Measurements from ENCODE around the gene SERPINA12.

Gene SERPINA12, protein sequence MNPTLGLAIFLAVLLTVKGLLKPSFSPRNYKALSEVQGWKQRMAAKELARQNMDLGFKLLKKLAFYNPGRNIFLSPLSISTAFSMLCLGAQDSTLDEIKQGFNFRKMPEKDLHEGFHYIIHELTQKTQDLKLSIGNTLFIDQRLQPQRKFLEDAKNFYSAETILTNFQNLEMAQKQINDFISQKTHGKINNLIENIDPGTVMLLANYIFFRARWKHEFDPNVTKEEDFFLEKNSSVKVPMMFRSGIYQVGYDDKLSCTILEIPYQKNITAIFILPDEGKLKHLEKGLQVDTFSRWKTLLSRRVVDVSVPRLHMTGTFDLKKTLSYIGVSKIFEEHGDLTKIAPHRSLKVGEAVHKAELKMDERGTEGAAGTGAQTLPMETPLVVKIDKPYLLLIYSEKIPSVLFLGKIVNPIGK

DNA sequence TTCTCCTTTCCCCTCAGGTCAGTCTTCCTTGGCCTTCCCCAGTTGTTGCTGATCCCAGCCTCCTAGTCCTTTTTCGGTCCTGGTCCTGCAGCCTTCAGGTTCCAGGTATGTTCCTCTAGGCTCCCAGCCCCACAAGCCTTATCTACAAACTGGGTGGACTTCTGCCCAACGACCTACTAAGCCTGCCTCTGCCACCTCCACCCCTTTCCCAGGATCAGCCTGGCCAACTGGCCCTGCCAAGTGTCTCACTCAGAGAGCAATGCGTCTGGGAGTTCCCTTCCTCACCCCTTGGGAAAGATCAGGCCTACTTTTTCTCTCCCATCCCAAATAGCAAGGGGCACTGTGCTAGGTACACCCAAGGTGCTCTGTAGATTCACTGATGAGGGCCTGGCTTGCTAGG, at the start of gene SERPINA12:
Gene SERPINA12, minus strand, starts transcription at position 114 of the 400 bp plus-strand sequence. CDS start 11,072 bp downstream, outside the sequence.
- DNase-seq: no peak

DNA sequence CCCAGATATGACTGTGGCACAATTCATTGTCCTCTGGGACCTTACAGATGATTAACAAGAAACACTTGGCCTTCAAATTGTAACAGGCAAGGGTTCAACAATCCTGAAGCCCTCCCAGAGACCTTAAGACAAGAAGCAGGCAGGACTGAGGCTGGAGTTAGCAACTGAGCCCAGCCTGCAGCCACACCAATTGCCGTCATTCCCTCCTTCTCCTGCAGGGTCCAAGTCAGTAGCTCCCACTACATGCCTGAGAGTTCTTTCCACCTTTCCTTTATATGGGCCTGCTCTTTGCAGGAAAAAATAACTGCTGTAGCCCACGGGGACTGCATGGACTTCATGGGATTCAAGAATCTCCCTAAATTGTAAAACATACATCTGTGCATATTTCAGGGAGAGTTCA, 49.6 kb upstream of the SERPINA12 start:
- no peak for DNase-seq

DNA sequence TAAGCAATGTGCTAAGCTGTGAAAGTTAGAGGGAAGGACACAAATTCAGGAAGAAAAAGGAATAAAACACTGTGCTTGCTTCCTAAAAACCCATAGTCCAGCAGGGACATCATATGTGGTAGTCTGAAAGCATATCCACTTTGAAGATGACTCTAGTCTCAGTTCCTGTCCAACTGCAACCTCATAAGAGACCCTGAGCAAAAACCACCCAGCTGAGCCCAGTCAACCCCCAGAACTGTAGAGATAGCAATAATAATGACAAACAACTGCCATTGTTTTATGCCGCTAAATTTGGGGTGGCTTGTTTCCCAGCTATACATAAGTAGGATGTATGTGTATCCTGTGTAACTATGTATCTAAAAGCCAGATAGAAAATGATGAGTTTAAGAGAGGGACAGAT, 48.1 kb upstream of the SERPINA12 start:
- DNase-seq: no peak

DNA sequence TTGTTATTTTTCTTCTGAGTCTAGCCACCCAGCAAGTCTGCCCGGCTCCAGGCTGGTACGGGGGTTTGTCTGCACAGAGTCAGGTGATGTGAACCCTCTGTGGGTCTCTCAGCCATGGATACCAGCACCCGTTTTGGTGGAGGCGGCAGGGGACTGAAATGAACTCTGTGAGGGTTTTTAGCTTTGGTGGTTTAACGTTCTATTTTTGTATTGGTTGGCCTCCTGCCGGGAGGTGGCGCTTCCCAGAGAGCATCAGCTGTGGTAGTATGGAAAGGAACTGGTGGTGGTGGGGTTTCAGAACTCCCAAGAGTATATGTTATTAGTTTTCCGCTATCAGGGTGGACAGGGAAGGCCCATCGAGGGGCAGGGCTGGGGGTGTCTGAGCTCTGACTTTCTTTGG, 46.7 kb upstream of the SERPINA12 start:
- no peak for DNase-seq

DNA sequence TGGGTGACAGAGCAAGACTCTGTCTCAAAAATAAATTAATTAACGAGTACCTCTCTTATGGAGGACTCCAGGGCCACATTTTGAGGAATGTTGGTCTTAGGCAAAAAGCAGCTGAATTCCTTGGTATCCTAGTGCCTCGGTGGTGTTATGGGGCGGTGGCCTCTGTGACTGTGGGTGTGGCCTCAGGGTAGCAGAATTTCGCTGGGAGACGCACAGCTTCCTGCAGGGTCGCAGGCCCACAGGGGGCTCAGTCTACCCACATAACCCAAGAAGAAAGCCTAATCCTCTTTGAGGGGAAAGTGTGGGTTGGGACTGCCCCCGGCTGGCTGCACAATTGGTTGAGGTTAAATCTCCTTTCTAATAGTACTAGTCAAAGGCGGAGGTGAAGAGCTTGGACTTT, 40.8 kb upstream of the SERPINA12 start:
- no peak for DNase-seq

DNA sequence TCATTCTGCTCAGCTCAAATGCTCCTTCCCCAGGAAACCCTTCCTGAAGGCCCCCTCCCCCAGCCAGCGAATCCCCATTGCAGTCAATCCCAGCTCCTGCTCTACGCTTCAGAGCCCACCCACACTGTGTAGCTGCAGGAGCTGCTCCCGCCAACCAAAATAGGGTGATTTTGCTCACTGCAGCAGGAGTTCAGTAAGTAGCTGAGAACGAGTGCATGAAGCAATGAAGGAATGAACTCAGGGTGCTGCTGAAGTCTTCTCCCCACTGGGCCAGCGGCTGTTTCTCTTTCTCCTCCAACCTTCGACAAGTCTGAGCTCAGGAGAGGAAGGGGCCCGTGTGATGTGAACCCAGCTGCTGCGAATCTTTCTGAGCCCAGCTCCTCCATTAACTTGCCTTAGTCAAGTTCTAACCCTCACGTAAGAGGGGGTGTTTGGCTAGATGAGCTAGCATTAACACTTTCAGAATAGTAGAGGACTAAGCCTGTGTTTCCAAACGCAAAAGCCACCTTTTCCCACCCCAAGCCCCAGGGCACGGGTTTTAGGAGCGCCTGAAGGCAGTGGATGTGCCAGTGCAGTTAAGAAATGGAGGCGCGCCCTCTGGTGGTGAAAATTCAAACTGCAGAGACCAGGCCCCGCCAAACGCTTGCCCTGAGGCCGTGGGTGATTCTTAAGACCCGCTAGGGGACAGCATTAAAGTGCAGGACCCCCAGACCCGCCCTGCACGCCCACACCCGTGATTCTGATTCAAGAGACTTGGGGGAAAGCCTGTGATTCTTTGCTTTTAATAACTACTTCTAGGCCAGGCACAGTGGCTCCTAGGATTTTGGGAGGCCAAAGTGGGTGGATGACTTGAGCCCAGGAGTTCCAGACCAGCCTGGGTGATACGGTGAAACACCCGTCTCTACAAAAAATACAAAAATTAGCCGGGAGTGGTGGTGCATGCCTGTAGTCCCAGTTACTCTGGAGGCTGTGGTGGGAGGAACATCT, 40.0 kb upstream of the SERPINA12 start:
- DNase-seq: peak; percentile 26

DNA sequence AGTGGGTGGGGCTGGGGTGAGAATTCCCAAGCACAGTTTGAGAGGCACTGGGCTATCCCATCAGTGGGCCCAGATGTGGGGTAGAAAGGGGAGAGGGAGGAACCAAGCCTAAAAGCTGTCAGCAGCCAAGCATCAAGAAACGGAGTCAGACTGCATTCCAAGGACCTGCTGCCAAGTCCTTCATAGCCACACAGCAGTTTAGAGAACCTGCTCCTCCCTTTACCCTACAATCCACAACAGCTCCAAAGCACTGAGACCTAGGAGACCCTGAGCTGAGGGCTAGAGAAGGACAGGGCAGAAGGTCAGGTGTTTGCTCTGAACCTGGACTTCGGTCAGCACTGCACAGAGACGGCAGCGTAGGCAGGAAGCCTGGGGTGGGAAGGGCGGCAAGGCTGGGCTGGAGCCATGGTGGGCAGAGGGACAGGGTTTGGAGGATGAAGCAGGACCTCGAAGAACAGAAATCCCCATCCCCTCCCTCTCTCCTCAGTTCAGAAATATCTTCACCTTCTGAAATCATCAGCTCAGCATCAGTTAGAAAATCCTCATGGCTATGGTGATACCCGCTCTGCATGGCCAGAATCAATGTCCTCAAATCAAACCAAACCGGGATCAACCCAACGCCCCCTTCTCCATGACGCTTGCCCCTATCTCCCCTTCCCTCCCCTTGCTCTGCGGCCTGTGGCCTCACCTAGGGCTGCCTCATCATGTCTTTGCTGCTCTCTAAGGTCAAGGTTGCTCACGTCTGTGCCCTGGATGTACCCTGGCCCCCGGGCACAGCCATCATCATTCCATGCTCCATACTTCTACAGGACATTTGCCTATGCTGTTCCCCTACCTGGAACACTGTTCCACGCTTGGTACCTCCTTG, 39.1 kb upstream of the SERPINA12 start:
- DNase-seq: no peak

DNA sequence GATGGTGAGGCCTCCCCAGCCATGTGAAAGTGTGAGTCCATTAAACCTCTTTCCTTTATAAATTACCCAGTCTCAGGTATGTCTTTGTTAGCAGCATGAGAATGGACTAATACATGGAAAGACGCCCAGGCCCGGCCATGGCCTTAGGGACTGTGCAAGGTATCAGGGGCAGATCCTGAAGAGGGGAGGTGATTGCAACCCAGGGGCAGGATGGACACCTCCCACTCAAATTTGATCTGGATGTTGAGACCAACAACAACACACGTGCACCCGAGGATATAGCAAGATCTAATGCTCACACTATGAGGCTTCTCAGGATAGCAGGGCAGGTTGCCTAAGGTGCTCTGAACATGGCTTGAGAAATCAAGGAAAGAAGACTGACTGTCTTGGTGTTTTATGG, 38.5 kb upstream of the SERPINA12 start:
- DNase-seq: no peak

DNA sequence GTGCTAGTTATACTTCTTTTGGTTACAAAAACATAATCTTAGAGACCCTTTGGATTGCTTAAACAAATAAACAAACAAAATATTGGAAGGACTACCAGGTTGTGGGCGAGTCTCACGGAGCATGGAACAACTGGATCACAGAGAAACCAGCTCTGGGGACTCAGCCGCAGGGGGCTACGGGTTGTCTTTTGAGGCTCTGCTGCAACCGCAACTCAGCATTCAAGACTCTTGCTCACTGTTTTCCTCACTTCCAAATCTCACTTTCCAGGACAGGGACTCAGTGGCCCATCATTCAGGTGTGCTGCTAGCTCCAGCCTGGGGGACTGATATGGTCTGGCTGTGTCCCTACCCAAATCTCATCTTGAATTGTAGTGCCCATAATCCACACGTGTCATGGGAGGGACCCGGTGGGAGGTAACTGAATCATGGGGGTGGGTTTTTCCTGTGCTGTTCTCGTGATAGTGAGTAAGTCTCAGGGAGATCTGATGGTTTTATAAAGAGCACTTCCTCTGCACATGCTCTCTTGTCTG, 37.9 kb upstream of the SERPINA12 start:
- DNase-seq: no peak

DNA sequence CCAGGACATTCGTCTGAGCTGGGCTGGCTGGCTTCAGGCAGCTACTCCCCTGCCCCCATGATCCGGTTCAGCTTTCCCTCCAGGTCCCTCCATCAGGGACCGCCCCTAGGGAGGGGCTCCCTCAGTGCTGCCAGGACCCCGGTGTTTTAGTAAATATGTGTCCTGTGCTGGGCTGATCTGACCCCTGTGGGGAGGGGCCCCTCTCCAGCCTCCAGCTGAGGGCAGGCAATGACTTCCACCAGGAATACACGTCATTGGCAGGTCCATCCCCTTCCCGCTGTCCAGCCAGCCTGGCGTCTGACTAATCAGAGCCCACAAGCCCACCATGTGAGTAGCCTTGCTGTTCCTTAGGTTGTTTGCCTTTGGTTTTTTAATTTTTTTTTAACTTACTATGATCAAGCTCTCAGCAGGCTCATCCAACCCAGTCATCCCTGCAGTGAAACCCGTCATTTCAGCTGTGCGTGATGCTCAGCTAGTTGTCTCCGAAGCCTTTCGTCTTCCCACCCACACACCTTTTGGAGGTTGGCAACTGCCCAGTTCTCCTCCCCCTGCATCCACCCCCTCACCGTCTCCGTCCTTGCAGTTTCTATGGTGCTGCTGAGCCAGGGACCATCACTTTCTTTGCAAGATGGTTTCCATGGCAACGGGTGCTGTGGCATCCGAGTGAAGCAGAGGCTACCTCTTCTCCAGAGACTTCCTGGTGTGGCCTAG, 36.0 kb upstream of the SERPINA12 start:
- DNase-seq: no peak

DNA sequence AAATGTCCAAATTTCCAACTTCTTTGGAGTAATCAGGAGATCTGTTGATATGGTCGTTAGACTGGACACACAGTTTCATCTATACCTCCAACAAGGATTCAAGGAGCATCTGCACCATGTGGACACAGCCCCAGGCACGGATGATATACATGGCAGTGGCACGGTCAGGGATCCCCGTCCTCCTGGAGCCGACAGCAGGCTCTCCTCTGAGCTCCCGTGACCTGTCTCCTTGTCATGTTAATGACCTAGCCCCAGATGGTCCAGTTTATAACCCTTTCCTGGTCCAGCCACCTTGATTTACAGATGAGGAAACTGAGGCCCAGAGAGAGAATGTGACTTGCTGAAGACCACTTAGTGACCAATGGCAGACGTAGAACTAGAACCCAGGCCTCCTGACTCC, 35.5 kb upstream of the SERPINA12 start:
- no peak for DNase-seq

DNA sequence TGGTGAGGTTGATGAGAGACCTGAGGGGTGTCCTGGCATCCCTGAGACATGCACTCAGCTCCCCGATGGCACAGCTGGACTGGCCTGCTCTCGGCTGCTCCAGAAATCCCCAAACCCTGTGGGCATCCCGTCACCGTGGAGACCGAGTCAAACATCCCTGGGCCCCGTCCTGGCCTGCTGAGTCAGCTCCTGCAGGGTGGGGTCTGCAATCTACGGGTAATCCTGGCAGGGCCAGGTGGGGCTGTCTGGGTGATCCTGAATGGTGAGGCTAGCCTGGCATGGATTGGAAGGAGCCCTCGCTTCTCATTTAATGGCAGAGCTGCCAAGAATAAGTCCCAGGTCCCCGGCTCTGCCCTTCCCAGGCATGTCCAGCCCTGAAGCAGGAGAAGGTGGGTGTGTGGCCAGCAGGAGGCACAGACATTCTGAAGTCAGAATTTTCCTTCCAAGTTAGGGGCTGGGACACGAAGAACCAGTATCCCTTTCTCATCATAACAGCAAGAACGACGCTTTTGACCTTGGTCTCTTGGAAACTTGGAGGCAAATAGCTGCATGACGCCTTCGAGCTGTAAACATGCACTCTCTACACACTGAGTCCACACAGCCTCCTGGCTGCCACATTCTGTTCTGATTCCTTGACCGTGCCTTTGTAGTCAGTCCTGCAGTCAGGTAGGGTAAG, 34.3 kb upstream of the SERPINA12 start:
- no peak for DNase-seq

DNA sequence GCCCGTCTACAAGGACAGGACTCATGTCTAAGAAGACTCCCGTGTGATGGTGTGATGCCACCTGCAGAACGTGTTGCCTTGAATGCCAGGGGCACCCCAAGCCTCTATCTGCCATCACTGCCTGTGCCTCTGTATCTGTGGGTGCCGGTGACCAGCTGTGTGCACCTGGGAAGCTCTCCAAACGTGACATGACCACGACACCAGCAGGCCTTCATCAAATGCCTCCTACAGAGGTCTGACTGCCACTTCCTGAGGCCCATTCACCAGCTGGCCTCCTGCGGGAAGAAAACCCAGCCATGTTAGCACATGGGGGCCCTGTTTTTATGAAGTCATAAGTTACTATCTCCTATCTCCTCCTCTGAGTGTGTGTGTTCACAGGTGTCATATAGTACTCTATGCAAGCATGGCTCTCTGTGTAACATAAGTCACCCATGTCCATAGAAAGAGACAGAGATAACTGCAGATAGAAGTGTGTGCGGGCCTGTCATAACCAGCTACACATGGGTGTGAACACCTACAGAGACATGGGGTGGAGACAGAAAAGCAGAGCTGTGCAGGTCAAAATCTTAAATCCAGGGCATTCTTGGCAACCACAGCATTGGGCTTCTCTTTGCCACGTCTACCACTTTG, 33.7 kb upstream of the SERPINA12 start:
- DNase-seq: no peak

DNA sequence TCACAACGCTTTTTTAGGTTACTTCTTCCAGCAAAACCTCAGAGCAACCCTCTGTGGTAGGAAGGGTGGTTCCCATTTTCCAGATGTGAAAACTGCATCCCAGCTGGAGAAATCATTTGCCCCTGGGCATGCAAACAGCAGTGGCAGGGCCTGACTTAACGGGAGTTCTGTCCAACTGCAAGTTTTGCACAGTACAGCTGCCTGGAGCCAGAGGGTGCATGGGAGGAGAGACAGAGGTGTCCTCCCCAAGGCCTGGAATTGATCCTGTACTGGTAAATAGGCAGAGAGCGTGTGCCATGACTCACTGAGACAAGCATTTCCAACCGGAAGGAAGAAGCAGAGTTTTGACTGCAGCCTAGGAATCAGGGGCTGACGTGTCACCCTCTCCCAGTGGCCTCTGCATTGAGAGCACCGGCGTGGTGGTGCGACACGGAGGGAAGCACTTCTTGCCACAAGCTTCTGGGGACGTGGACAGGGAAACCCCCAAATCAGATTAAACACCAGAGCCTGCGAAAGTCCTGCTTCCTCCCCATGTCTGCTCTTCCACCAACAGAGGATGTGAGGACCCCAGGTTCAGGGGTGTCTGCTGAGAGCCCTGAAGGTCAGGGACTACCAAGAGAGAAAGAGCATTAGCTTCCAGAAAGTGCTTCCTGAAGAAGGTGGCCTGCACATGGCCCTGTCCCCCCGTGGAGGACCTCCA, 33.0 kb upstream of the SERPINA12 start:
- DNase-seq: no peak

DNA sequence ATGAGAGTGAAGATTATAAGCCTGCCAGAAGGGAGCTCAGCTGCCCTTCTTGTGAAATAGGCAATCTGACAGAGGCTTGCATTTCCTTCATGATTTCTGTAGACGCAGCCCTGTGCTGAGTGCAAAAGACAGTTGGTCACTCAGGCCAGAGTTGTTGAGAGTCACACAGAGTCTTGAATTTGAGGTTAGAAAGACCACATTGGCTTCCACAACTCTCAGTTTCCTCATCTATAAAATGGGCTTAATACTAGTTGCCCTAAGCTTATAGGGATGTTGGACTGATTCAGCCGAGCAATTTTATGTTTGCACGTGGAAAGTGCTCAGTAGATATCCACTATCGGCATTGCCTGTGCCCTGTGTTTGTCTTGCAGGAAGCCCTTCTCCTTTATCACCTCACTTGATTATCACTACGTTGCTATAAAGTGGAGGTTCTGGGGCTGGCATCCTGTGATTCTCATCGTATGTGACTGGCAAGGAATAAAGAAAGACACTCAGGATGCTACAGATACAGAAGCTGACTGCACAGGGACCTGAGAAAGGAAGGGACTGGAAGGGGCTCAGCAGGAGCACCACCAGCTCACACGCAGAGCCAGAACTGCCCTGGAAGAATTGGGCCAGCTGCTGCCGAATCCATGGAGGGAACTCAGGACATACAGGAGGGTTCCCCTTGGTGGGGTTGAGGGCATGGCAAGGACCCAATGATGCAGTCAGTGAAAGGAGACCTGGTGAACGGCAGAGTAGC, 32.1 kb upstream of the SERPINA12 start:
- DNase-seq: no peak

DNA sequence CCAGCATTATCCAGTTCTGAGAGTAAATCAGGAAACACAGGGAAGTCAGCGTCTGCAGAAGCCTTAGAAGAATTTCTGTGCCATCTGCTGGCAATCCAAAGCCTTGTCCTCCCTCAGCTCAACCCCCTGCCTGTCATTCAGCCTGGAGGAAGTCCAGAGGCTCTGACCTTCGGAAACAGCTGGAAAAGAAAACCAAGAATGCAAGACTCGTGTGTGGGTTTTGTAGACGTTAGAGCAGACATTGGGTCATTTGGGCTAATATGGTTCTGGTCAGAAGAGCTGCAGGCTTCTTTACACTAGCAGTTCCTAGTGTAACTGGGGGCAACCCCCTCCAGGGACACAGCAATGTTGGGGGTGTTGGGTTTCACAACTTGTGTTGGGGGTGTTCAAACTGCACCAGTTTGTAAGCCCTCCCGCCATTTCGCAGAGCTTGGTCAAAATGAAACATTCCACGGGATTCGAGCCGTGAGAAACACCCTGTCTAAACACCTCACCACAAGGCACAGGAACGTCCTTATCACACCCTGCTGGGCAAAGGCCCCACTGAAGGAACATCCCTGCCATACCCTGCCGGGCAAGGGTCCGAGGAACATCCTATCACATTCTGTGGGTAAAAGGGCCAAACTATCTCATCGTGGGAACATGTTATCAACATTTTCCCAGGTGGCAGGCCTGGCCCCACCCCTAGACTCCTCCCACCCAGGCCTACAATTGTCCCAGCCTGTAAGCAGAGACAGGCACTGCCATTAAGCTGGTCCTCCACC, 30.9 kb upstream of the SERPINA12 start:
- no peak for DNase-seq

DNA sequence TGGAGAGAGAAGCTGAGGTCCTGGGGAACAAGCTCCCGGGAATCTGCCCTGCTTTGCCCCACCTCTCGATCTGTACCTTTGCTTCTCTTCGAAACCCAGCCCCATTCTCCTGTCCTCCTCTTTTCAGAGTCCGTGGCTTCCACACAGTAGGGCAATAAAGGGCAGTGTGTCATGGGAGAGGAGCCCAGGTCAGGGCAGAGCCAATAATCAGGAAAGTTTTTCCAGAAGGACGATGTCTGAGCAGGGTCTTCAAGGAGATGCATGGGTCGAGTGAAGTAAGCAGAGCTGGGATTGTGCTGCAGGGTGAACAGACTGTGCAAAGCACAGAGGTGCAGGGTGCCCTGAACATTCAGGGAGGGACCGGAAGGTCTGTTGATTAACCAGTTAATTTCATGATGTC, 29.9 kb upstream of the SERPINA12 start:
- DNase-seq: no peak

DNA sequence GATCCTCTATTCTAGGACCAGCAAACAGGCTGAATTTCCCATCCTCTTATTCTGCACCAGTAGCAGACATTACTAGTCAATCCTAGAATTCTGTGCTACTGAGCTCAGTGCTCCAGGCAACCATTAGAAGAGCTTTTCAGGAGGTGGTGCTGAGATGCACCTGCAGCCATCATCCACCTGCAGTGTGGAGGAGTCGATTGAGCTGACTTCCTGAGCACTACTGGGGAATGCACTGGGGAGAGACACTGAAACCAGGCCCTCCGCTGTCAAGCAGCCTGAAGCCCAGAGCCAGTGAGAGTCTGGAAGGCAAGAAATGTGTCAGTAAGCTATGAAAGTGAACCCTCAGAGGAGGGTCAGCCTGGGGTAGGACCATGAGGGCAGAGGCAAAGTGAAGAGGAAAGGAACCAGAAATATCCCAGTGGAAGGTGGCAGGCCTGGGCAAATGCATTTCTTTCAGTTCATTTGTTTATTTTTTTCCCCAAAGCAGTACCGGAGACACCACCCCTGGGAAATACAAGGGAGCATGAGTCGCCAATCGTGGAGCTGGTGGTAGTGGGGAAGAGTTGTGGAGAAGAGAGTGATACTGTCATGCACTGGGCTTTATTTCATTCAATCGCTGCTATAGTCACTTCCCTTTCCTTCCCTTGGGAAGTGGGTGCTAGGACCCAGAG, 28.9 kb upstream of the SERPINA12 start:
- no peak for DNase-seq
